ENCODE data around the gene VSTM4.

The VSTM4 gene

GRCh38 chr10:49076741-49077521 lies 38.4 kb downstream of the VSTM4 start:
- no peak for DNase-seq (ENCODE audit: low read depth in 2 of 2)
- H3K4me3 ChIP-seq (replicated peaks in 1 of 2; ENCODE audit: low read depth in 2 of 2, low read length in 2 of 2), result no peak overlapping the region
- no peak for TF ChIP-seq CTCF (IDR thresholded peaks at IDR 0.05; ENCODE audit: low read depth, low read length)

DNA sequence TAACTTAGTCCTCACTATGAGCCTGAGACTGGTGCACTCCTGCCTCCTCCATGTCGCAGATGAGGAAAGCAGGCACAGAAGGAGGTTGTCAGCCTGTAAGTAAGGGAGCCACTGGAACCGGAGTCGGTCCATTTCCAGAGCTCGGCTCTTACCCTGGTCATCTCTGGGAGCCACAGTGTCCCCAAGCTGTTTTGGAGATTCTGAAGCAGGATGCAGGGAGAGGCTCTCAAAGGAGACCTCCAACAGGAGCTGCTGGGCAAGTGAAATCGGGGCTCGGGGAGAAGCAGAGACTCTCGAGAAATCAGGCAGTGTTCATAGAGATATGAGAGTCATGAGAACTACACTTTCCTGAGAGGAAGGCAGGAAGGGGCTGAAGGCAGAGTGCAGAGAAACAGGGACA lies 39.0 kb downstream of the VSTM4 start:
- H3K4me3 ChIP-seq (replicated peaks in 1 of 2; ENCODE audit: low read depth in 2 of 2, low read length in 2 of 2), result no peak overlapping the region
- DNase-seq (ENCODE audit: low read depth in 2 of 2), result no peak
- TF ChIP-seq CTCF (IDR thresholded peaks at IDR 0.05; ENCODE audit: low read depth, low read length), result no peak

DNA sequence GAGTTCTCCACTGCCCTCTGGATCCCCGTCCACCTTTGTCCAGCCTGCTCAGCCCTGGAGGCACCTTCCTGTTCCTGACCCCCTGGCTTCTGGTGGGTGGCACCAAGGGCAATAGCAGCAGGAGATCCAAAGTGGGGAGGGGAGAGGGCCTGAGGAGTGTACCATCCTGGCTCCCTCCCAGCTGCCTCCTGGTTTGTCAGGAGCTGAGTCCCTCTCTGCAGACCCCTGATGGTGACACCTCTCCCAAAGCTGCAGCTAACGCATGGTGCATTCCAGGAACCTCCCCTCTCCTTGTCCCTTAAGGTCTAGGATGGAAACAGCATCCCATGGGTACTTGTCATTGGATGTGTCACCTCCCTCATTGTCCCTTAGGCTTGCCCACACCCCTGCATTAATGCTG lies 39.6 kb downstream of the VSTM4 start:
- TF ChIP-seq CTCF (IDR thresholded peaks at IDR 0.05; ENCODE audit: low read depth, low read length), result no peak
- no peak overlapping the region for H3K4me3 ChIP-seq (replicated peaks in 1 of 2; ENCODE audit: low read depth in 2 of 2, low read length in 2 of 2)
- no peak for DNase-seq (ENCODE audit: low read depth in 2 of 2)

DNA sequence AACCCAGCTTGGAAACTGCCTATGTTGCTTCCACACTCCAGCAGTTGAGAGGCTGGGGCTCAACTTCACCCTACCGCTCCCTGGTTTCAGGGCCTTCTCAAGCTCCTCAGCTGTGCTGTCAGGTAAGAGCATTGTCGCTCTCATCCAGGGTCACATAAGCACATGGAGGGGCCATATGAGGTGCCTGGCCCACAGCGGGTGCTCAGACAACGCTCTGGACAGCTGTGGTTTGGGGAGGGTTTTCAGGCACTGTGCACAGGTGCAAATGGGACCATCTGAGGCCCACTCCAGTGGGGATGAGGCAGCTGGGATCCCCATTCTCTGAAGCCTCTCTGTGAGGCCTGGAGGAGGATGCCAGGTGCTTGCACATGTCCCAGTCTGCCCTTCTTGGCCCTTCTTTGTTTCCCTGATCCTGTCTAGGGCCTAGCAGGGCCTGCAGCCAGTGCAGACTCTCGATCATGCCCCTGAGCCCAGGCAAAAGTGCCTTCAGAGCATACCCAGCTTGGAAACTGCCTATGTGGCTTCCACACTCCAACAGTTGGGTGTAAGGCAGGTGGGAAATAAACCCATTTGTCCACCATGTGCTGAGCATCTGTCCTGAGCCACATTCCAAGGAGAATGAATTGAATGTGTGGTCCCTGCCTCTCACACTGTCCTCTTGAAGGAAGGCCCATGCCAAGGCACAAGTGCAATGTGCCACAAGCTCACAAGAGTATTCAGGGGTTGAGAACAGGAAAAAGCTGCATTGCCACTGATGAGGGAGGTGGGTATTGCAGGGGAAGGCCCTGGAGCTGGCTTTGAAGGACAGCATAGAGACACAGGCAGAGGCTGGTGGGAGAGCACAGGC lies 40.3 kb downstream of the VSTM4 start:
- no peak for TF ChIP-seq CTCF (IDR thresholded peaks at IDR 0.05; ENCODE audit: low read depth, low read length)
- H3K4me3 ChIP-seq (replicated peaks in 1 of 2; ENCODE audit: low read depth in 2 of 2, low read length in 2 of 2), result no peak overlapping the region
- DNase-seq (ENCODE audit: low read depth in 2 of 2), result no peak

DNA sequence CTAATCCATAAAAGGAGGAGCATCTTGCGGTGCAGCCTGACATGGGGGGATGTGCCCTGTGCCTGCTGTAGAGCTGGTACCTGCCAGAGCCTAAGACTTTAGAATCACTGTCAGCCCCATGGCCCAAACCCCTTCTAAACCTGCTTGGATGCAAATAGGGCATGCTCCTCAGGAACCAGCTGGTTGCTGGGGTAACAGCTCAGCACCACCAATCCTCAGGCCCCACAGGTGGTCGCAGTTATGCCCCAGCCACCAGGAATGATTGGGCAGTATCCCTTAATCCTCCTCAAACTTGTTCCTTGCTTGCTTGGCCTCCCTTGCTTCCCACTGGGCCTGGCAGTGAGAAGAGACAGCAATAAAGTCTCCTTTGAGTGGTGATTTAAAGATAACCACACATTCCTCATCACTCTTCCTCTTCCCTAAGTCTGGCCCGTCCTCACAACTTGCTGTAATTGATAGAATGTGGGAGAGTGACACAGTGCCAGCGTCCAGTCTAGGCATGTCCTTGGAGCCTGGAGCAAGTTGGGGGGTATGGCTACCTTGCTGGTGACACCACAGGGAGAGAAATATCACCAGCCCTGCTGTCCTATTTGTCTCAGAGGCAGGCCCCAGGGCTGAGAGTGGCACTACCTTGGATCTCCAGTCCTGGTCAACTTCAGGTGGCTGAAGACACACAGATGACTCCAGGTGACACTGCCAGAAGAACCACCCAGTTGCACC lies 43.0 kb downstream of the VSTM4 start:
- DNase-seq (ENCODE audit: low read depth in 2 of 2), result no peak
- TF ChIP-seq CTCF (IDR thresholded peaks at IDR 0.05; ENCODE audit: low read depth, low read length), result no peak
- H3K4me3 ChIP-seq (replicated peaks in 1 of 2; ENCODE audit: low read depth in 2 of 2, low read length in 2 of 2), result no peak overlapping the region

DNA sequence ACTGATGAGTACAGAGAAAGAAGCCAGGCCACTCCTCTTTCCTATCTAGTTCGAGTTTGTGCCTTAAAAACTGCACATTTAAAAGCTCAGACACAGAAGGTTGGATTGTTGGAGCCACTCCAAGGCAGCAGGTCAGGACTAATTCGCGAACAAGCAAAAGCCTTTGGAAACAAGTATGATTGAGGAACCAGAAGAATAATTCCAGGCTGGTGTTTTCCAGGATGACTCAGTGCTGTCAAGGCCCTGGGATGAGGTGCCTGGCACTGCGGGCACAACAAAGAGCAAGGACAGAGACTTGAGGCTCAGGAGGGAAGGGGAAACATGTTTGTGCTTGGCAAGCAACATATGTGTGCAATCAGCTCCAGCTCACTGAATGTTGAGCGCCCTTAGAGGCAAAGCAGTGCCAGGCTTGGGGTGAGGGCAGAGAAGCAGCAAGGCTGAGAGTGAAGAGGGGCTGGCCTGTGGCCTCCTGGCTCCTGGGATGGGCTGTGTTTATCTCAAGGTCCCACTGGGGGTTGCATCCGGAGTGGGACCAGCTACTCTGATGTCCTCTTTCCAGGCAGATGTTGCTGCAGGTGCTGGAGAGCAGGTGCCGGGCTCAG lies 44.1 kb downstream of the VSTM4 start:
- H3K4me3 ChIP-seq (replicated peaks in 1 of 2; ENCODE audit: low read depth in 2 of 2, low read length in 2 of 2), result no peak overlapping the region
- TF ChIP-seq CTCF (IDR thresholded peaks at IDR 0.05; ENCODE audit: low read depth, low read length), result no peak
- no peak for DNase-seq (ENCODE audit: low read depth in 2 of 2)

Measured in cardiac fibroblast (primary cell).